ENCODE measurements around the gene PSORS1C2.
"Not testable (repeated sequence)": the region's sequence is repeated elsewhere in the genome, so short reads cannot be mapped to it uniquely, and the experiment has no call there.

The PSORS1C2 gene

DNA sequence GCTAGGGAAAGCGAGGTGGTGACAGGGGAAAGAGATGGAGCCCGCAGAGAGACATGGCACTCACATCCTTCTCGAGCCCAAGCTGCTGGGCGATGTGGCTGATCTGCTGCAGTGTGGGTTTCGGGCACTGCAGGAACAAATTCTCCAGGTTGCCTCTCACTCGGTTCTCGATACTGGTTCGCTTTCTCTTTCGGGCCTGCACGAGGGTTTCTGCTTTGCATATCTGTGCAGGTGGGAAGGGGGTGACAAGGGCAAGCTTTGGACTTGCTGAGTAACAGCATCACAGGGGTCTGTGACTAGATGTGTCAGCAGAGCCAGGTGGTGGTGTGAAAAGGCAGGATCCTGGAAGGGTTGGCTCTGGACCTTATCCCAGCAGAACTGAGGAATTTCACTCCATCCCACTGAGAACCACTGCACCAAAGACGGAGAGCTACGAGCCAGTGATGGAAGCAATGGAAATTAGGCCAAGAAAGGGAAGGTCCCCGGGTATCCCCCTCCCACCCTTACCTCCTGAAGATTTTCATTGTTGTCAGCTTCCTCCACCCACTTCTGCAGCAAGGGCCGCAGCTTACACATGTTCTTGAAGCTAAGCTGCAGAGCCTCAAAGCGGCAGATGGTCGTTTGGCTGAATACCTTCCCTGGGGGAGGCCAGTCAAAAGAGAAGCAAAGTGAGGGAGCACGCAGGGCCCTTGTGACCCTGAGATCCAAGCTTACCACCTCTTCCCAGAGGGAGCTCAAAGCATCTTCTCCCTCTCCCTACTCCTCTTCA is 26.4 kb upstream of the PSORS1C2 start:
- DNase-seq, result not testable (repeated sequence)

- not testable (repeated sequence) for DNase-seq
Measured at GRCh38 chr6:31164475-31165063, 25.7 kb upstream of the PSORS1C2 start.

GRCh38 chr6:31163922-31164321 is 25.1 kb upstream of the PSORS1C2 start:
- DNase-seq, result peak; percentile 13 to 19

DNA sequence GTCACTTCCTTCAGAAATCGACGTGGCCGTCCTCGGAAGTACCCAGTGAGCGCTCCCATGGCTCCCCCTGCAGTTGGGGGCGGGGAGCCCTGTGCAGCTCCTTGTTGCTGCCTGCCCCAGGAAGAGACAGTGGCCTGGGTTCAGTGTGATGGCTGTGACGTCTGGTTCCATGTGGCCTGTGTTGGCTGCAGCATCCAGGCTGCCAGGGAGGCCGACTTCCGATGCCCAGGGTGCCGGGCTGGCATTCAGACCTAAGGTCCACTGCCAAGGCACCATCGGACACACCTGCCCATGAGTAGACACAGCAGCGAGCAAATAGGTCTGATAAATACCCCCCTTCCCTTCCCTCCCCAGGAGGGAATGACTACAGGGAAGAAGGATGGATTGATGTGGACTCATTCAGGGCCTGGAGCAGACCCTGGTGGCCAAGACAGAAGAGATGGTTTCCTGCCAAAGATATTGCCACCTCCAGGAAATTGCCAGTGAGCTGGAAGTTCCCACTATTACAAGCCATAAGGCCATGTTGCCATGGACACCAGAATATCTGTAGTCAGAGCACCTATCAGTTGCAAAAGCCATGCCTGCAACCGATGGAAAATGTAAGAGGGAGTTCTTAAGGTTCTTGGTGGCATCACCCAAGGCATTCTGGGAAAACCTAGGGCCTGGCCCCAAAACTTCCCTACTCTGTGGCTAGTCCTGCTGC is 23.7 kb upstream of the PSORS1C2 start:
- DNase-seq, result no peak

- no peak for DNase-seq
Measured at GRCh38 chr6:31161216-31162126, 22.6 kb upstream of the PSORS1C2 start.

DNA sequence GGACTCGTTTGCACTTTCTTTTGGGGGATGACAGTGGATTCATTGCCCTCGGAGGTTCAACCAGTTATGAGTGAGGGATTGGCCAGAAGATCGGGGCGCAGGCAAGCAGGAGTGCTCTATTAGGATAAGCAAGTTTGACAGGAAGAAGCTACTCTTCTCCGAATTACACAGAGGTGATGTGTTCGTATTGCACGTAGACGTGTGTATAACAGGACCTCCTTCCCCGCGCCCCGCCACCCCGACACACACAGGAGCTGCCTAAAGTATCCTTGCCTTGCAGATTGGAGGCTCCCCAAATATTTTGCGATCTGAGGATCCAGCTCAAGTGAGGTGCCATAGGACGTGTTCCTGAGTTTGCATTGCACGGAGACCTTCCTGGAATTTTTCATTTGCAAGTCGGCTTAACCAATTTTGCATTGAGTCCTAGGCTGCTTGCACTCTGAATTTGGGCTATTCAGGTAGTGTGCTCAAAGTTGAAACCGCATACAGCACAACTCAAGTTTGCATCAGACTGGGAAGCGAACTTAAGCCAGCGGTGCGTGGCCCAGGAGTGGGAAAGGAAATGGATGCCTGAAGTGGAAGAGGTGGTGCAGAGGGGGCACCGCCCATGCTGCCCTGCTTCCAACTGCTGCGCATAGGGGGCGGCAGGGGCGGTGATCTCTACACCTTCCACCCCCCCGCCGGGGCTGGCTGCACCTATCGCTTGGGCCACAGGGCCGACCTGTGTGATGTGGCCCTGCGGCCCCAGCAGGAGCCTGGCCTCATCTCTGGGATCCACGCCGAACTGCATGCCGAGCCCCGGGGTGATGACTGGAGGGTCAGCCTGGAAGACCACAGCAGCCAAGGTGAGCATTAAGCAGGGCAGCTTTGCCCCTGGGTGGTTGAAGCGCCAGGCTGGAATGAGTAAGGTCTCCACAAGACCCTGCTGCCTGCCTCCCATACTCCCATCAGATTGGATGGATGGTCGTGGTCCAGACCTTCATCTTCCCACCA is 20.3 kb upstream of the PSORS1C2 start:
- peak; percentile 41 to 54 for DNase-seq

DNA sequence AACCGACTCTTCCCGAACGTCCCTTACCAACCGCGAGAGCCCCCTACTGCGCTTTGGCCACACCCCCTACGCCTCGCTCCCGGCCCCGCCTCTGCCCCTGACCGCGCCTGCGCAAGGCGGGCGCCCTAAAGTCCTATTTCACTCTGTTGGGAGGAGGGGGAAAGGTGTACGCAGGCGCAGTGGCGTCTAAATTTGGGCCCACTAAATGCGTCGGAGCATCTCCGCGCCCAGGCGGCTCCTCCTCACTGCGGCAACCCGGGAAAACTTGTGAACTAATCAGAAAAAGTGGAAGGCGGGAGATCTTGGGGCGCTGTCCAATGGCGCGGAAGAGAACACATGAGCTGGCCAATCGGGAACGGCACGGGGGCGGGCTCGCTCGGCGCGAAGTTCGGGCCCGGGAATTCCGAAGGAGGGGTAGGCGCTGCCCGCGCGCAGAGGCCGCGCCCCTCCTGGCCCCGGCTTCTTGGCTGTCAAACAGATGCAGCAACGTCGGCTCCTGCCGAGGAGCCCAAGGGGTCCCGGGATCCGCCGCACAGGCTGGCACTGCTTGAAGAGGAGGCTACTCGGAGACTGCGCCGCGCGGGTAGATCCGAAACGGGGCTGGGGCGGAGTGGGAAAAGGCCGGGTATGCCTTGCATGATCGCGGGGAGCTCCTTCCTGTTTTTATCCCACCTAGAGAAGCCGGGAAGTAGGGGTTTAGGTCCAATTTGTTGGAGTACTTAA is 19.4 kb upstream of the PSORS1C2 start, which contains the start of gene TCF19:
TSS of gene TCF19 (plus strand) at position 450 of the 723 bp plus-strand sequence. CDS start 881 bp downstream, outside the sequence.
- peak; percentile 100 for DNase-seq

DNA sequence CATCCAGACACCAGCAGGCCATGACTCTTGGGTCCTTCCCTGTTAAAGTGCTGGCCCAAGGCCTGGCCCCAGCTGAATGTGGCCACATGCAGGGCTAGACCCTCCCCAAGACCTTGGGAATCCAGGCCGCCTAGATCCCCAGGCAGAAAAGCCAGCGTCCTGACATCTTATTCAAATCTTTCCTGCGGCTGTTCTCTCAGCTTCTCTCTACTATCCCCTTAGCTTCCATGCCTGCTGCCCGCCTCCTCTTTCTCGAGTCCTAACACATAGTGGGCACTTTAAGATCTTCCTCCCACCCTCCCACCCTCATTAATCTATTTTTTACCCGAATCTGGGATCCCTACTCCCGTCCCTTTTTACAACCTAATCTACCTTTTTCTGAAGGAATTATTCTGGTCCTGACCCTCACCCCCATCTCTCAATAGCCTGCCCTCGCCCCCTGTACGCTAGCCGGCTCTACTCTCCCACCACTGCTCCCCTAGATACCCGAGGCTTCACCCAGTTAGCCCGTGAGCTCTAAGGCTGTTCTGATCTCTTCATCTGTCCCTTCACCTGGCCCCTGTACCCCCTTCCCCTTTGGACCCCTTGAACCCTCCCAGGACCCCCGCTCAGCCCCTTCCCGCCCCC is 18.8 kb upstream of the PSORS1C2 start, which contains the start of gene CCHCR1:
TSS of gene CCHCR1 (minus strand) at position 290 of the 627 bp plus-strand sequence. CDS start at position 88, 202 bp downstream.
- no peak for DNase-seq

- DNase-seq, result no peak
Measured at GRCh38 chr6:31156641-31157040, 17.8 kb upstream of the PSORS1C2 start.

- DNase-seq, result no peak
Measured at GRCh38 chr6:31154436-31154835, 15.6 kb upstream of the PSORS1C2 start.

DNA sequence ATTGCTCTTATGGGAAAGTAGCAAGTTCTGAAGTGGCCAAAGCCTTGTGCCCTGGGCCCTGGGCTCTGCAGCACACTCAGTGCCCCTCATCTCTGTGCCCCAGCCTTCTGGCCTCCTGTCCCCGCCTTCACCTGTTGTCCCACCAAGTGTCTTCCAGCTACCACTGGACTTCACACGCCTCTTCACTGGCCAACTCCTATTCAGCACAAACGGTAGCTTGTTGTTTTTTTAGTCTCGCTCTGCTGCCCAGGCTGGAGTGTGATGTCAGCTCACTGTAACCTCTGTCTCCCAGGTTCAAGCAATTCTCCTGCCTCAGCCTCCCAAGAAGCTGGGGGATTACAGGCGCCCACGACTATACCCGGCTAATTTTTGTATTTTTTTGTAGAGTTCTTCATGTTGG is 13.9 kb upstream of the PSORS1C2 start:
- no peak for DNase-seq

- no peak for DNase-seq
Measured at GRCh38 chr6:31149827-31150447, 11.1 kb upstream of the PSORS1C2 start.

- no peak for DNase-seq
Measured at GRCh38 chr6:31145386-31145785, 6.5 kb upstream of the PSORS1C2 start.

DNA sequence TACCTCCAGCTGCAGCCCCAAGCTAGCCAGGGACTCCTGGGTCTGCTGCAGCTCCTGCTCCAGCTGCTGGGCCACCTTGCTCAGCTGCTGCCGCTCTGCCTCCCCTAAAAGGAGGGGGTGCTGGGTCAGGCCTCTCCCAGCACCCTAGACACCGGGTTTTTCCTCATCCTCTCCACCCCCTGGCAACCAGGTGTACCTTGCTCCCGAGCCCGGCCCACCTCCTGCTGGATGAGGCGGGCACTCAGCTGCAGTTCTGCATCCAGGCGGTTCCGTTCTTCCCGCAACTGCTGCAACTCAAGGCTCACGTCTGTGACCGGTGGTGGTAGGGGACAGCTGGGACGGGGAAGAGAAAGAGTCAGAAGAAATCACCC is 6.1 kb upstream of the PSORS1C2 start:
- DNase-seq, result no peak

DNA sequence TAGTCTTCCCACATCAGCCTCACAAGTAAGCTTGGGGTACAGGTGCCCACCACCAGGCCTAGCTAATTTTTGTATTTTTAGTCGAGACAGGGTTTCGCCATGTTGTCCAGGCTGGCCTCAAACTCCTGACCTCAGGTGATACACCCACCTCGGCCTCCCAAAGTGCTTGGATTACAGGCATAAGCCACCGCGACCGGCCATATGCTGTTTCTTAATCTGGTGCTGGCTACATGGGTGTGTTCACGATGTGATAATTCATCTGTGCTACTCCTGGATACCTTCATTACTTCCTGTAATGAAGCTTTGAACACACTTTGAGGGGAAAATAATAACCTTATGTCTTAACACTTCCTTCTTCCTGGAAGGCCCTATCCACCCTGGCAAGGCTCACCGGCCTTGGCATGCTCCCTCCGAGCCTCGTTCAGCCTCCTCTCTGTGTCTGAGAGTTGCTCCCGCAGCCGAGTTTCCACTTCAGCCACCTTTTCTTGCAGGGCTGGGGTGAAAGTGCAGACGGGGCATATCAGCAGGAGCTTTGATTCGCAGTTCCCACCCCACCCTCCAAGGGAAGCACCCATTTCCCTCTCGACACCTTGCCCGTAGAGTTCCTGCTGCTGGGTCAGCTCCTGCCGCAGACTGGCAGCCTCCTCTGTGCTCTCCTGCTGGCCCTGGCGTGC is 5.6 kb upstream of the PSORS1C2 start:
- DNase-seq, result no peak

- no peak for DNase-seq
Measured at GRCh38 chr6:31143148-31143547, 4.3 kb upstream of the PSORS1C2 start.

- no peak for DNase-seq
Measured at GRCh38 chr6:31142361-31142761, 3.5 kb upstream of the PSORS1C2 start.

- no peak for DNase-seq
Measured at GRCh38 chr6:31140643-31141042, 1.8 kb upstream of the PSORS1C2 start.

DNA sequence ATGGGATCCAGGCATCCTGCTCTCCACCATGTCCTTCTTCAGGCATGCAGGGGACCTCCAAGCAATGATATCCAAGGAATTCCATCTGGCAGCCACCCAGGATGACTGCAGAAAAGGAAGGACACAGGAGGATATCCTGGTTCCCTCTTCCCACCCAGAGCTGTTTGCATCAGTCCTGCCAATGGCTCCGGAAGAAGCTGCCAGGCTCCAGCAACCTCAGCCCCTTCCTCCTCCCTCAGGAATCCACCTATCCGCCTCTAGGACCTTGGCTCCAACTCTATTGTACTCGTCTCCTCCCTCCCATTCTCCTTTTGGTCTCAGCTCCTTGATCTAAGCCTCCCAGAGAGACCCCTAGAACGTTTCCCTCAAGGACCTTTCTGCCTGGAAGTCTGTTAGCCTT is 733 bp upstream of the PSORS1C2 start:
- DNase-seq, result no peak

Data from AML-193 (cell line).